Measurements from ENCODE around the gene CHID1. TPM values are rescaled to one million over a fixed set of nuclear protein-coding genes. Genes with fewer than 3 reads are reported as not detected.

Gene CHID1
- total and polyA plus RNA-seq, 9 of the 15 experiments (the other 6 are each of a cell fraction or from before 2014, with no cell fraction given), result 15.1 to 108 (median 39.8) TPM

DNA sequence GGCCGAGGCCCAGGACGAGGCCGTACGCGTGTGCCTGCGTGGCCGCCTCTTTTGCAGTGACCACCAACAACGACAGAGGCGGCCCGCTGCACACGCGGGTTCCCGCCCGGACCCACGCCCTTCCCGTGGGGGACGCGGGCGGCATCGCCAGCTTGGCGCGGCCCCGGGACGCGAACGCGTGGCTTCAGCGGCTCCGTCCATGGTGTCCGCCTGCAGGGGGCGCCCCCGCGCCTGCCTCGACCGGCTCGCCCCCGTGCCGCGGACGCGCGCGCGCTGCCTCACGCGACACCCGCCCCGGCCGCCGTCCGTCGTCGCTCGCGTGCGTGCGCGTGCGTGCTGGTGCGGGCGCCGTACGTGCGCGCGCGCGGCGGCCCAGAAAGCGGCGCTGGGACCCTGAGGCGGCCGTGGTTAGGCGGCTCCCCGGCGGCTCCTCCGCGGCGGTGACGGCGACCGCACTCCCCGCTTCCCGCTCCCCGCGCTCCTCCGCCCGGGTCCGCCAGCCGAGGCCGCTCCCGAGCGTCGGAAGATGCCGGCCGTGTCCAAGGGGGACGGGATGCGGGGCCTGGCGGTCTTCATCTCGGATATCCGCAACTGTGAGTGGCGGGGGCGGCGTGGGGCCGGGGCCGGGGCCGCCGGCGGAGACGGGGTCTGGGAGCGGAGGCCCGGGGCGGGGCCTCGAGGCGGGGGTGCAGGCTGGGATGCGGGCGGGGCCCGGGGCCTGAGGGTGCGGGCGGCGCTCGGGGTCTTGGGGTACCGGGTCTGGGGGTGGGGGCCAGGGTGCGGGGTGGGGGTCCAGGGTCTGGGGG lies 15.1 kb upstream of the CHID1 start, which contains the start of gene AP2A2 (continued):
- TF ChIP-seq ATF7 (IDR thresholded peaks at IDR 0.05) (peak; percentile 60; the same call in 1 of the 2 replicates), ZNF609 (CRISPR knock-in tag; IDR thresholded peaks at IDR 0.05; ENCODE audit: borderline replicate concordance) (0 out of 2 replicates have a peak, but pooled peaks have one; percentile 67), POLR2G (IDR thresholded peaks at IDR 0.05; ENCODE audit: low read depth, low read length) (peak; percentile 88), NR2C2 (CRISPR knock-in tag; IDR thresholded peaks at IDR 0.05) (peak; percentile 75), NR2C2 (tag; IDR thresholded peaks at IDR 0.05) (no peak), ZNF77 (CRISPR knock-in tag; IDR thresholded peaks at IDR 0.05) (no peak), KDM2B (CRISPR knock-in tag; IDR thresholded peaks at IDR 0.05) (no peak), GTF3C2 (IDR thresholded peaks at IDR 0.05; ENCODE audit: borderline replicate concordance, extremely low read depth, insufficient read length) (peak; percentile 100), CGGBP1 (CRISPR knock-in tag; IDR thresholded peaks at IDR 0.05) (no peak), GABPA (tag; conservative IDR thresholded peaks at IDR 0.05; ENCODE audit: low read depth) (peak; percentile 61), NCOR1 (IDR thresholded peaks at IDR 0.05) (no peak), CREM (IDR thresholded peaks at IDR 0.05; ENCODE audit: low read depth) (peak; percentile 52; the same call in 1 of the 2 replicates), U2AF2 (optimal IDR thresholded peaks at IDR 0.05; ENCODE audit: low read depth, low read length) (no peak)
